ENCODE measurements around the gene LDB3. TPM values are rescaled to one million over a fixed set of nuclear protein-coding genes. Genes with fewer than 3 reads are reported as not detected.
A peak's percentile ranks its signal among the peaks of the same experiment; 100 is the strongest.

The LDB3 gene
- total RNA-seq, 2 donors from 2014 or later = 0.14 to 0.16 TPM

DNA sequence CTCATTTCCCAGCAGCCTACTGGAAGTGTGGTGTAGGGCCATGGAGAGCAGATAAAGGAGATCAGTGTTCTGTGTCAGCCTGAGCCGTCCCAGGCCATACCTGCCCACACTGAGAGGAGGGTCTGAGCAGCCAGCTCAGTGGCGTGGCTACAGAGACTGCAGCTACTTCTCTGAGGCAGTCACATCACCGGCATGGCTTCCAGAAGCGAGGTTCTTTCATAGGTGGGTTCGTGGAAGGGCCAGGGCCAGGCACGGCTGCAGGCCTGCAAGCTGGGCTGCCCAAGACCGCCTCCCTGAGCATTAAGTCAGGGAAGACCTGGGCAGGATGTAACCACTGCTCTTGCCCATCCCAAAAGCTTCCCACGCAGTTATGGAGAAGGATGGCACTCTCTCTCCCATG is 34.9 kb downstream of the LDB3 start:
- ATAC-seq (replicated peaks in 1 of 2) (no peak), DNase-seq (no peak)
- Mint-ChIP-seq H3K4me3 (no peak overlapping the region), H3K9me3 (no peaks in the 10 kb centered on the region), H3K36me3 (ENCODE audit: insufficient read depth in 2 of 2) (no peaks in the 10 kb centered on the region), H3K4me1 (ENCODE audit: low read depth) (no peaks in the 10 kb centered on the region), H3K27me3 (ENCODE audit: low read depth) (no peaks in the 10 kb centered on the region), H3K27ac (no peak overlapping the region)

DNA sequence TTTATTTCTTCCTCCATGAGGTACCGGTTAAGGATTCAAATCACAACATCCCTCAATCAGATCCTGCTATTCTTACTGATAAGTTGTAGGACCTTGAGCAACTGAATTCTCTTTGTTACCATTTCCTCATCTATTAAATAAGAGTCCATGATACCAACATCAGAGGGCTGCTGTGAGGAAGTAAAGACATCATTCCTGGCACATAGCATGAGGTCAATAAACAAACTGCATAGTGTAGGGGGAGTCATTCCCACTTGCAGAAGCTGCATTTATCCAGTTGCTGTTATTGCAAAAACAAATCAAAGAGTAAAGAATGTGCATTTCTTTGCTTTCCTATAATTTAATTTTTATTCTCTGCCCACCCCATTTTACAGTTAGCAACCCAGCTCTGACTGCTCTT is 36.8 kb downstream of the LDB3 start:
- Mint-ChIP-seq H3K27me3 (ENCODE audit: low read depth) (no peaks in the 10 kb centered on the region), H3K27ac (no peak overlapping the region), H3K36me3 (ENCODE audit: insufficient read depth in 2 of 2) (no peaks in the 10 kb centered on the region), H3K4me1 (ENCODE audit: low read depth) (peaks cover 7% of the 10 kb centered on the region), H3K4me3 (no peak overlapping the region), H3K9me3 (no peaks in the 10 kb centered on the region)
- ATAC-seq (replicated peaks in 1 of 2) (no peak), DNase-seq (no peak)

DNA sequence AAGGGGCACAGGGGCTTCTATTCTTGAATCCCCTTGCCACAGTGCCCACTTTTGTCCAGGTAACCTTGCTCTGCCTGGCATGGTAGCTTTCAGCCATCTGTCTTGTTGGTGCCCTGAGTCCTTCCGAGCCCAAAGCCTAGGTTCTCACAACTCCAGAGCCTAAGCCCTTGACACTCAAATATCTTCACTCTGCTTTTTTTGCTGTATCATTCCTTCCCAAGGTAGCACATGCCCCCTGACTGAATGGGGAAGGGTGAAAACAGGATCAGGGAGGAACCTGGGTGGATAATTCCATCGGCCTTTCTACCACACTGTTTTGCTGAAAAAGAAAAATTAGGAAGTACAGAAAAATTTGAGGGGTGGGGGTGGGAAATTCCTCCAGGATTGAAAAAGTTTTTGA is 37.6 kb downstream of the LDB3 start:
- H3K36me3 Mint-ChIP-seq (ENCODE audit: insufficient read depth in 2 of 2) = no peaks in the 10 kb centered on the region
- DNase-seq (no peak), ATAC-seq (replicated peaks in 1 of 2) (no peak)
- peaks cover 15% of the 10 kb centered on the region for H3K4me1 Mint-ChIP-seq (ENCODE audit: low read depth)
- H3K27ac Mint-ChIP-seq = no peak overlapping the region
- no peak overlapping the region for H3K4me3 Mint-ChIP-seq
- H3K9me3 Mint-ChIP-seq = no peaks in the 10 kb centered on the region
- H3K27me3 Mint-ChIP-seq (ENCODE audit: low read depth) = no peaks in the 10 kb centered on the region

GRCh38 chr10:86706401-86706841 is 38.1 kb downstream of the LDB3 start:
- H3K27ac Mint-ChIP-seq = no peak overlapping the region
- H3K27me3 Mint-ChIP-seq (ENCODE audit: low read depth) = no peaks in the 10 kb centered on the region
- H3K36me3 Mint-ChIP-seq (ENCODE audit: insufficient read depth in 2 of 2) = no peaks in the 10 kb centered on the region
- no peak for ATAC-seq (replicated peaks in 1 of 2)
- no peak overlapping the region for H3K4me3 Mint-ChIP-seq
- no peaks in the 10 kb centered on the region for H3K9me3 Mint-ChIP-seq
- peaks cover 17% of the 10 kb centered on the region for H3K4me1 Mint-ChIP-seq (ENCODE audit: low read depth)
- no peak for DNase-seq

DNA sequence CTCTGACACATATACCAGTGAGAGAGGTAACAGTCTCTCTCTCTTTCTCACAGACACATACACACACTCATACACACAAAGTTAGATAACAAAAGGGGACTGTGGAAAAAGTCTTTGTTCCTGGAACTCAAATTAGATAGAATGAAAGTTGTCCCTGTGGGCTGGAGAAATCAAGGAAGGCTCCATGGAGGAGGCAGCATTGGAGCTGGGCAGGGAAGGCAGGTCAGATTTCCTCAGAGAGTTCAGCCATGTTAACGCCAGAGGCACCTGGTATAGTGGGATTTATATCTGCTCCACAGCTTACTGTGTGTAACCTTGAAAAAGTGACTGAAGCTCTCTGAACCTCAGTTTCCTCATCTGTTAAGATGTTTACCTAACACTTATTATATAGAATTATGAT is 38.7 kb downstream of the LDB3 start:
- no peak for DNase-seq
- Mint-ChIP-seq H3K27me3 (ENCODE audit: low read depth) (no peaks in the 10 kb centered on the region), H3K4me1 (ENCODE audit: low read depth) (peaks cover 18% of the 10 kb centered on the region), H3K9me3 (no peaks in the 10 kb centered on the region), H3K36me3 (ENCODE audit: insufficient read depth in 2 of 2) (no peaks in the 10 kb centered on the region), H3K4me3 (no peak overlapping the region), H3K27ac (no peak overlapping the region)
- ATAC-seq (replicated peaks in 1 of 2) = no peak

DNA sequence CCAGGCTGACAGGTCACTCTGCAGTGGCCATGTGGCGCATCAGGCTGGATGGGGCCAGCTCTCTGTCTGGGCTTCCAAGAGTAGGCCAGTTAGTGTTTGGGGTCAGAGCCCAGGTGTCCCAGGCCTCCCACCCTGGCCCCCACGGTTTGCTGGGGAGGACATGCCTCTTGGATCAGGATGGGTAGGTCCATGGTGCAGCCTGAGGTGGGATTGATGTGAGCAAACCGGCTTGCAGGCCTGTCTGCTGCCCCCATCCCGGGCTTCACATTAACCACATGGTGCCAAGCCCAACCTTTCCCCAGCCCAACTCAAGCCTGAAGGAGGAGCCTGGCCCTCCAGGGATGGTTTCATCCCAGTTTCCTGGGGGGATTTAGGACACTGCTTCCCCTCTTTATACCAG is 39.2 kb downstream of the LDB3 start:
- Mint-ChIP-seq H3K4me1 (ENCODE audit: low read depth) (peaks cover 22% of the 10 kb centered on the region), H3K27me3 (ENCODE audit: low read depth) (no peaks in the 10 kb centered on the region), H3K36me3 (ENCODE audit: insufficient read depth in 2 of 2) (no peaks in the 10 kb centered on the region), H3K27ac (no peak overlapping the region), H3K4me3 (no peak overlapping the region), H3K9me3 (no peaks in the 10 kb centered on the region)
- ATAC-seq (replicated peaks in 1 of 2) (no peak), DNase-seq (no peak)

GRCh38 chr10:86708068-86708782 is 39.9 kb downstream of the LDB3 start:
- DNase-seq (no peak), ATAC-seq (replicated peaks in 1 of 2) (no peak)
- Mint-ChIP-seq H3K4me1 (ENCODE audit: low read depth) (peaks cover 22% of the 10 kb centered on the region), H3K9me3 (no peaks in the 10 kb centered on the region), H3K27ac (no peak overlapping the region), H3K4me3 (no peak overlapping the region), H3K36me3 (ENCODE audit: insufficient read depth in 2 of 2) (no peaks in the 10 kb centered on the region), H3K27me3 (ENCODE audit: low read depth) (no peaks in the 10 kb centered on the region)

DNA sequence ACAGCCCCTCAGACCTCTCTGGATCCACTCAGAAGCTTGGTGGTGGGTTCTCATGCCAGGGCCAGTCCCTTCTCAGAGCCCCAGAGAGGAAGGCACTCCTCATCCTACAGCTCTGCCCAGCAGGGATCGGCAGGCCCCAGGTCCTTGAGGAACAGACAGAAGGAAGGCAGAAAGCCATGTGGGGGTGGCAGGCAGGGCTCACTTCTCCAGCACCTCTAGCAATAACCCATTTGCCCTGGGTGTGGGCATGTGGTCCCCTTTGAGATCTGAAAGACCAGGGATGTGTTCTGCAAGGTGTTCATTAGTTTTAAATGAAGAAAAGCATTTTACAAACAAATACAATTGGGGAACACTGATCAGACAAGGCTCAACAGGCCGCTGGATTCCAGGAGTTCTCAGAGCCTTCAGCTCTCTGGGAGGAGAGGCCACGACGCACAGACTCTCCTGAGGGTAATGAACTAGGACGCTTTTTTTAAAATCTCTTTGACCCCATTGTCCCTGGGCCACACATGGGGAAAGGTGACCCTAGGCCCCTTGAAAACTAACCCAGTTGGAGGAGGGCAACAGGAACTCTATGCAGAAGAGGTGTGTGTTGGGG is 40.6 kb downstream of the LDB3 start:
- no peak overlapping the region for H3K27ac Mint-ChIP-seq
- peaks cover 22% of the 10 kb centered on the region for H3K4me1 Mint-ChIP-seq (ENCODE audit: low read depth)
- DNase-seq (no peak), ATAC-seq (replicated peaks in 1 of 2) (no peak)
- H3K27me3 Mint-ChIP-seq (ENCODE audit: low read depth) = no peaks in the 10 kb centered on the region
- H3K36me3 Mint-ChIP-seq (ENCODE audit: insufficient read depth in 2 of 2) = no peaks in the 10 kb centered on the region
- no peak overlapping the region for H3K4me3 Mint-ChIP-seq
- H3K9me3 Mint-ChIP-seq = no peaks in the 10 kb centered on the region

DNA sequence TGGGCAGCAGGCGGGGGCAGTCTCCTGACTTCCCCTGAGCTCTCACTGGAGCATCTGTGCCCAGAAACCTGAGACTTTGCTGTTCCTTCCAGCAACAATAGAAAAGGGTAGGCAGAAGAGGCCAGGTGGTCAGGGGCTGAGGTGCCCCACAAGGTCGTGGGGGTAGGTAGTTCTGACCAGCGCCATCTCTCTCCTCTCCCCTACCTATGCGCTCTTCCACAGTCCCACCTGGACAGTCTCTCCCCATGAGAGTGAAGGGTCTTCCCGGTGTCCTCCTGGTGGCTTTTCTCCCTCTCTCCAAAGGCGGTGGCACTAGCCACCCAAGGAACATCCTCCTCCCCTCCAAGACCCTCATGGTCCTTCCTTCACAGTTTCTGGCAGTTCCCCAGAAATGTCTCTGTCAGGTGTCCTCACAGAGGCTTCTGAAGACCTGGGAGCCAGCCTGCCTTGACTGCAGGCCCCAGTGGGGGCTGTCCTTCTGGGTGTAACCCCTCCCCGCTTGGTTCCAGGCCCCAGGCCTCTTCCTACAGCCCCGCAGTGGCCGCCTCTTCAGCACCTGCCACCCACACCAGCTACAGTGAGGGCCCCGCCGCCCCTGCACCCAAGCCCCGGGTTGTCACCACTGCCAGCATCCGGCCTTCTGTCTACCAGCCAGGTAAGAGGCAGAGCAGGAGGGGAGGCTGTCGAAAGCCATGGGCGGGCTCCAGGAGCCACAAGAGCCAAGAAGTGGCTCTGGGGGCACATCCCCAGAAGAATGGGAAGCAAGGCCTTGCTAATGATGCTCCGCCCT is 41.3 kb downstream of the LDB3 start:
- H3K4me1 Mint-ChIP-seq (ENCODE audit: low read depth) = peaks cover 22% of the 10 kb centered on the region
- no peaks in the 10 kb centered on the region for H3K9me3 Mint-ChIP-seq
- peak overlapping the region; percentile 95 for H3K27ac Mint-ChIP-seq

DNA sequence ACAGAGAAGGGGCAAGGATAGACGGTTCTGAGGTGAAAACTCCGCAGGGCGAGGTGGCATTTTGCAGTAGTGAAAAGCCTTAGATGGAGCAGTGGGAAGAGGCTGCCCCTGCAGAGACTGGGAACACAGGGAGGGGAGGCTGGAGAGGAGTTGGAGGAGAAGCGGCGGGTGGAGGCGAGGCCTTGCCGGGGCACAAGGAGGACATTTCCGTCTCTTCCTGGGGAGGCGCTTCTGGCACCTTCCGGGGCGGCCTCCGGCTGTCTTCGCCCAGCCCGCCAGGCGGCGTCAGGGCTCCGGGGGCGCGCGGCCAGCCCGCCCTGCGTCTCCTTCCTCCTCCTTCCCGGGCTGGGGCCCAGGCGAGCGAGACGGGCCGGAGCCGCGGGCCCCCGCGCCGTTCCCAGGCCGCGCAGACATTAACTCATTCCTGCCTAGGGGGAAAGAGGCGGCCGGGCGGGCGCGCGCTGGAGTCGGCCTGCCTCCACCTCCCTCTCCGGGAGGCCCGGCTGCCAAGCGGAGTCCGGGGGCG is 42.7 kb downstream of the LDB3 start:
- ATAC-seq (replicated peaks in 1 of 2) = peak; percentile 91 to 93
- H3K36me3 Mint-ChIP-seq (ENCODE audit: insufficient read depth in 2 of 2) = no peaks in the 10 kb centered on the region
- peak overlapping the region; percentile 89 to 96 for H3K4me3 Mint-ChIP-seq
- no peaks in the 10 kb centered on the region for H3K9me3 Mint-ChIP-seq
- peak; percentile 88 to 92 for DNase-seq
- no peaks in the 10 kb centered on the region for H3K27me3 Mint-ChIP-seq (ENCODE audit: low read depth)
- H3K27ac Mint-ChIP-seq = peak overlapping the region; percentile 95
- peaks cover 22% of the 10 kb centered on the region for H3K4me1 Mint-ChIP-seq (ENCODE audit: low read depth)

More for the DNA sequence above, 41.3 kb downstream of the LDB3 start:
- H3K27me3 Mint-ChIP-seq (ENCODE audit: low read depth) = no peaks in the 10 kb centered on the region
- DNase-seq (no peak), ATAC-seq (replicated peaks in 1 of 2) (no peak)
- H3K4me3 Mint-ChIP-seq = peak overlapping the region; percentile 89 to 96
- H3K36me3 Mint-ChIP-seq (ENCODE audit: insufficient read depth in 2 of 2) = no peaks in the 10 kb centered on the region

DNA sequence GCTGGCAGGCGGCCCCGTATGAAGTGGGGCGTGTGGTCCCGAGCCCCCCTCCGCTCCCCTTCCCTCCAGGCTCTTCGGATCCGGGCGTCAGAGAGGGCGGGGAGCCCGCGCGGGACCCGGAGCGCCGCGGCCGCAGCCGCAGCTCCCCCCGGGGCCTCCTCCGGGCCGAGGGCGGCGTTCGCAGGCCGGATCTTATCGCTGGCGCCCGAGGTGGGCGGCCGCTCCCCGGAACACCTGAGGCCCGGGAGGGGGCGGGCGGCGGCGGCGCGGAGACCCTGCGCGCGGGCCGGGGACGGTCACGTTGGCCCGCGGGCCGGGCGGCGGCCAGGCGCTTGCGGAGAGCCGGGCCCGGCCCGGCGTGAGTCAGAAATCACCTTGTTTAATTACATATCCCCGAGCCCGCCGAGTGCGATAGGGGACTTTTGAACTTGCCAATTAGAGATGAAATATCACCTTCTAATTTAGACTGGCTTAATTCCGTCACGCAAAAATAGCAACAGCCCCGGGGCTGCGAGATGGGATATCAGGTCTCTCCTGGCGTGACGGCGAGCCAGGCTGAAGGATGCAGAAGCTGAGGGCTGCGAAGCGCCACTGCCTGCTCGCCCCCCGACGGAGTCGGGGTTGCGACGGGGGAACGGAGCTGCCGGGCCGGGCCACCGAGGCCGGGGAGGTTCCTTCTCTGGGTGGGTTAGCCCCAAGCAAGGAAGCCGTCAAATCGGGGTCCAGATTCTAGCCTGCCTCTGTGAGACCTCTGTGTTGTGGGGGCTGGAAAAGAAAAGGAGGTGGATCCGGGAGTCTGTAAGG is 43.4 kb downstream of the LDB3 start:
- Mint-ChIP-seq H3K4me3 (peak overlapping the region; percentile 96), H3K9me3 (no peaks in the 10 kb centered on the region), H3K27ac (peak overlapping the region; percentile 97), H3K36me3 (ENCODE audit: insufficient read depth in 2 of 2) (no peaks in the 10 kb centered on the region), H3K27me3 (ENCODE audit: low read depth) (no peaks in the 10 kb centered on the region), H3K4me1 (ENCODE audit: low read depth) (peaks cover 22% of the 10 kb centered on the region)
- ATAC-seq (replicated peaks in 1 of 2) = peak; percentile 66 to 69
- peak; percentile 64 to 73 for DNase-seq

- peaks cover 22% of the 10 kb centered on the region for H3K4me1 Mint-ChIP-seq (ENCODE audit: low read depth)
- DNase-seq (no peak), ATAC-seq (replicated peaks in 1 of 2) (no peak)
- H3K27me3 Mint-ChIP-seq (ENCODE audit: low read depth) = no peaks in the 10 kb centered on the region
- H3K27ac Mint-ChIP-seq = peak overlapping the region; percentile 97
- H3K36me3 Mint-ChIP-seq (ENCODE audit: insufficient read depth in 2 of 2) = no peaks in the 10 kb centered on the region
- peak overlapping the region; percentile 89 to 96 for H3K4me3 Mint-ChIP-seq
- no peaks in the 10 kb centered on the region for H3K9me3 Mint-ChIP-seq
These were observed 44.0 kb downstream of the LDB3 start for GRCh38 chr10:86712317-86712707.

Data from activated T-cell treated with anti-CD3 and anti-CD28 coated beads, Interleukin-2, amount 50 U/mL, for 72 hours (primary cell).